HepG2 (cell line): Measurements from ENCODE around the gene PRKAR1A. TPM values are rescaled to one million over a fixed set of nuclear protein-coding genes. Genes with fewer than 3 reads are reported as not detected.

Experiments used
- ATF5 ChIP-seq: sonication (generic); formaldehyde crosslinking; IDR thresholded peaks from 2 replicates; pipeline ENCODE4 v1.4.0; 2020; ENCODE audit warnings: mild to moderate bottlenecking, low read depth, missing genetic modification reagents
- GATAD2A ChIP-seq: IDR thresholded peaks from 2 replicates; pipeline ENCODE4 v1.6.1; 2016
- KAT8 ChIP-seq: IDR thresholded peaks from 2 replicates; pipeline ENCODE4 v1.6.1; 2016; ENCODE audit warnings: missing genetic modification reagents, missing compliant biosample characterization
- POLR2G ChIP-seq: fragments of 200-400 bp; formaldehyde crosslinking; IDR thresholded peaks from 2 replicates; pipeline ENCODE4 v1.6.1; 2018; ENCODE audit warnings: mild to moderate bottlenecking, low read depth, low read length, moderate library complexity
- SOX5 ChIP-seq: IDR thresholded peaks from 2 replicates; pipeline ENCODE4 v1.6.1; 2016; ENCODE audit warnings: borderline replicate concordance
- TIGD3 ChIP-seq: sonication (generic); formaldehyde crosslinking; IDR thresholded peaks from 2 replicates; pipeline ENCODE4 v1.5.1; 2020; ENCODE audit warnings: mild to moderate bottlenecking, missing genetic modification reagents, borderline replicate concordance
- ZHX1 ChIP-seq: sonication (generic); formaldehyde crosslinking; IDR thresholded peaks from 2 replicates; pipeline ENCODE4 v1.8.1; 2022; ENCODE audit warnings: low read depth, mild to moderate bottlenecking, missing genetic modification reagents
- ZNF496 ChIP-seq: sonication (generic); formaldehyde crosslinking; IDR thresholded peaks from 2 replicates; pipeline ENCODE4 v1.8.1; 2023; ENCODE audit warnings: mild to moderate bottlenecking, moderate library complexity, missing genetic modification reagents; ENCODE audit not compliant: insufficient replicate concordance
- ZNF614 ChIP-seq: IDR thresholded peaks from 2 replicates; pipeline ENCODE4 v1.6.1; 2018; ENCODE audit warnings: missing biosample characterization, missing genetic modification reagents, inconsistent platforms, borderline replicate concordance
- polyA plus RNA-seq, 8 experiments: library from polyadenylated mRNA; depleted of rRNA in 3 of 8; stranded (reverse) in 7 of 8; unstranded in 1 of 8; fragments of >200 nt; fragmentation: Illumina TruSeq in 4 of 8; extraction: Trizol in 4 of 8; gene quantifications; 2 replicates each; pipeline versions ENCODE4 v1.2.1 to v1.2.3, GENCODE V29; 2011 to 2016; ENCODE audit warnings: low read depth in 4 of 8, missing spikeins in 1 of 8, mixed read lengths in 1 of 8; ENCODE audit not compliant: insufficient read depth in 1 of 8
- total RNA-seq, 5 experiments: library from RNA; depleted of rRNA; stranded (reverse); fragments of >200 nt; fragmentation: Illumina TruSeq; extraction: Trizol; gene quantifications; 2 replicates each; pipeline ENCODE4 v1.2.3, GENCODE V29; 2016; ENCODE audit warnings: low read depth in 1 of 5
- TF ChIP-seq, protein P1 (sequence below): sonication (generic); formaldehyde crosslinking; IDR thresholded peaks from 2 replicates; pipeline ENCODE4 v1.4.0; 2020; ENCODE audit warnings: mild to moderate bottlenecking, missing genetic modification reagents
- TF ChIP-seq, protein P2 (sequence below), 2 experiments: sonication (generic) in 1 of 2; formaldehyde crosslinking in 1 of 2; IDR thresholded peaks; 2 replicates each; pipeline versions ENCODE4 v1.5.1 to v1.6.1; 2011 to 2020; ENCODE audit warnings: borderline replicate concordance in 1 of 2, low read depth in 1 of 2, low read length in 1 of 2, mild to moderate bottlenecking in 1 of 2, missing genetic modification reagents in 1 of 2, moderate library complexity in 1 of 2
- TF ChIP-seq, protein P3 (sequence below): sonication (generic); formaldehyde crosslinking; IDR thresholded peaks from 2 replicates; pipeline ENCODE4 v1.8.1; 2023; ENCODE audit warnings: mild to moderate bottlenecking, missing genetic modification reagents

The PRKAR1A gene
- total and polyA plus RNA-seq, 2 of the 13 experiments (the other 11 are each of a cell fraction or from before 2014, with no cell fraction given): 265 to 266 TPM

GRCh38 chr17:68600067-68600930, 88.1 kb downstream of the PRKAR1A start (continued):
- TF ChIP-seq ATF5 (CRISPR knock-in tag) (no peak; the same call in 1 of the 2 replicates), ZHX1 (CRISPR knock-in tag) (peak; percentile 73; the same call in 1 of the 2 replicates), SOX5 (CRISPR knock-in tag) (peak; percentile 24; the same call in 1 of the 2 replicates), KAT8 (CRISPR knock-in tag) (peak; percentile 57), POLR2G (no peak), ZNF496 (CRISPR knock-in tag) (no peak), GATAD2A (CRISPR knock-in tag) (peak; percentile 31; the same call in 1 of the 2 replicates), TIGD3 (CRISPR knock-in tag) (no peak), ZNF614 (CRISPR knock-in tag) (peak; percentile 87)
- TF ChIP-seq, protein P1, sequence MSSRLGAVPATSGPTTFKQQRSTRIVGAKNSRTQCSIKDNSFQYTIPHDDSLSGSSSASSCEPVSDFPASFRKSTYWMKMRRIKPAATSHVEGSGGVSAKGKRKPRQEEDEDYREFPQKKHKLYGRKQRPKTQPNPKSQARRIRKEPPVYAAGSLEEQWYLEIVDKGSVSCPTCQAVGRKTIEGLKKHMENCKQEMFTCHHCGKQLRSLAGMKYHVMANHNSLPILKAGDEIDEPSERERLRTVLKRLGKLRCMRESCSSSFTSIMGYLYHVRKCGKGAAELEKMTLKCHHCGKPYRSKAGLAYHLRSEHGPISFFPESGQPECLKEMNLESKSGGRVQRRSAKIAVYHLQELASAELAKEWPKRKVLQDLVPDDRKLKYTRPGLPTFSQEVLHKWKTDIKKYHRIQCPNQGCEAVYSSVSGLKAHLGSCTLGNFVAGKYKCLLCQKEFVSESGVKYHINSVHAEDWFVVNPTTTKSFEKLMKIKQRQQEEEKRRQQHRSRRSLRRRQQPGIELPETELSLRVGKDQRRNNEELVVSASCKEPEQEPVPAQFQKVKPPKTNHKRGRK (CRISPR knock-in tag): no peak
- TF ChIP-seq, protein P2, sequence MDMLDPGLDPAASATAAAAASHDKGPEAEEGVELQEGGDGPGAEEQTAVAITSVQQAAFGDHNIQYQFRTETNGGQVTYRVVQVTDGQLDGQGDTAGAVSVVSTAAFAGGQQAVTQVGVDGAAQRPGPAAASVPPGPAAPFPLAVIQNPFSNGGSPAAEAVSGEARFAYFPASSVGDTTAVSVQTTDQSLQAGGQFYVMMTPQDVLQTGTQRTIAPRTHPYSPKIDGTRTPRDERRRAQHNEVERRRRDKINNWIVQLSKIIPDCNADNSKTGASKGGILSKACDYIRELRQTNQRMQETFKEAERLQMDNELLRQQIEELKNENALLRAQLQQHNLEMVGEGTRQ (IDR thresholded peaks at IDR 0.05; ENCODE audit: low read depth, low read length): no peak
- TF ChIP-seq, protein P2 (CRISPR knock-in tag; IDR thresholded peaks at IDR 0.05; ENCODE audit: borderline replicate concordance): no peak
- TF ChIP-seq, protein P3, sequence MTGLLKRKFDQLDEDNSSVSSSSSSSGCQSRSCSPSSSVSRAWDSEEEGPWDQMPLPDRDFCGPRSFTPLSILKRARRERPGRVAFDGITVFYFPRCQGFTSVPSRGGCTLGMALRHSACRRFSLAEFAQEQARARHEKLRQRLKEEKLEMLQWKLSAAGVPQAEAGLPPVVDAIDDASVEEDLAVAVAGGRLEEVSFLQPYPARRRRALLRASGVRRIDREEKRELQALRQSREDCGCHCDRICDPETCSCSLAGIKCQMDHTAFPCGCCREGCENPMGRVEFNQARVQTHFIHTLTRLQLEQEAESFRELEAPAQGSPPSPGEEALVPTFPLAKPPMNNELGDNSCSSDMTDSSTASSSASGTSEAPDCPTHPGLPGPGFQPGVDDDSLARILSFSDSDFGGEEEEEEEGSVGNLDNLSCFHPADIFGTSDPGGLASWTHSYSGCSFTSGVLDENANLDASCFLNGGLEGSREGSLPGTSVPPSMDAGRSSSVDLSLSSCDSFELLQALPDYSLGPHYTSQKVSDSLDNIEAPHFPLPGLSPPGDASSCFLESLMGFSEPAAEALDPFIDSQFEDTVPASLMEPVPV (CRISPR knock-in tag): peak; percentile 75; the same call in 1 of the 2 replicates
